GM10847 (cell line): ENCODE results near the gene GPBP1.

Source experiments
- POLR2A ChIP-seq: IDR thresholded peaks from 2 replicates; pipeline ENCODE4 v1.6.1; 2011; ENCODE audit not compliant: insufficient read length; ENCODE audit errors: extremely low read depth

The GPBP1 gene

GRCh38 chr5:57298295-57298984 lies 124.6 kb downstream of the GPBP1 start:
- TF ChIP-seq POLR2A: no peak

GRCh38 chr5:57298985-57299491 lies 125.2 kb downstream of the GPBP1 start:
- TF ChIP-seq POLR2A: no peak

GRCh38 chr5:57299986-57300385 lies 126.1 kb downstream of the GPBP1 start:
- no peak for TF ChIP-seq POLR2A

GRCh38 chr5:57302164-57302563 lies 128.3 kb downstream of the GPBP1 start:
- no peak for TF ChIP-seq POLR2A

- no peak for TF ChIP-seq POLR2A
Observed at GRCh38 chr5:57302643-57303042, 128.8 kb downstream of the GPBP1 start.

GRCh38 chr5:57303985-57304384 lies 130.1 kb downstream of the GPBP1 start:
- TF ChIP-seq POLR2A: no peak

- TF ChIP-seq POLR2A: no peak
Observed at GRCh38 chr5:57304931-57305330, 131.1 kb downstream of the GPBP1 start.

- TF ChIP-seq POLR2A: no peak
Observed at GRCh38 chr5:57306359-57306758, 132.5 kb downstream of the GPBP1 start.

- TF ChIP-seq POLR2A: no peak
Observed at GRCh38 chr5:57307516-57307915, 133.7 kb downstream of the GPBP1 start.

- no peak for TF ChIP-seq POLR2A
Observed at GRCh38 chr5:57311251-57311650, 137.4 kb downstream of the GPBP1 start.

- no peak for TF ChIP-seq POLR2A
Observed at GRCh38 chr5:57311921-57312735, 138.3 kb downstream of the GPBP1 start.

- no peak for TF ChIP-seq POLR2A
Observed at GRCh38 chr5:57313716-57314115, 139.9 kb downstream of the GPBP1 start.
